ENCODE measurements around the gene ALDH2.
"Not testable (repeated sequence)": the region's sequence is repeated elsewhere in the genome, so short reads cannot be mapped to it uniquely, and the experiment has no call there.

ALDH2 gene

GRCh38 chr12:111824312-111824711, 57.6 kb downstream of the ALDH2 start:
- DNase-seq (ENCODE audit: low read depth, low spot score); H3K4me1 ChIP-seq (ENCODE audit: control insufficient read depth, insufficient read depth, low read length); H3K36me3 ChIP-seq (ENCODE audit: control insufficient read depth, insufficient read depth, low read length); H3K4me3 ChIP-seq (ENCODE audit: low read length); H3K9me3 ChIP-seq (ENCODE audit: control insufficient read depth, insufficient read depth, low read length); H3K27ac ChIP-seq (ENCODE audit: low read length); H3K27me3 ChIP-seq (ENCODE audit: control insufficient read depth, insufficient read depth, low read length): not testable (repeated sequence)
- no CpG with 5 or more reads among the region's 4 CpGs for WGBS (ENCODE audit: insufficient coverage, insufficient read length)

- no CpG with 5 or more reads among the region's 5 CpGs for WGBS (ENCODE audit: insufficient coverage, insufficient read length)
Measured at GRCh38 chr12:111825509-111825908, 58.8 kb downstream of the ALDH2 start.

GRCh38 chr12:111826316-111826715, 59.6 kb downstream of the ALDH2 start:
- Histone ChIP-seq H3K4me3 (ENCODE audit: low read length) (no peak overlapping the region), H3K4me1 (ENCODE audit: control insufficient read depth, insufficient read depth, low read length) (no peaks in the 10 kb centered on the region), H3K27me3 (ENCODE audit: control insufficient read depth, insufficient read depth, low read length) (no peaks in the 10 kb centered on the region; the same call in 1 of the 2 replicates), H3K36me3 (ENCODE audit: control insufficient read depth, insufficient read depth, low read length) (no peaks in the 10 kb centered on the region), H3K27ac (ENCODE audit: low read length) (no peak overlapping the region), H3K9me3 (ENCODE audit: control insufficient read depth, insufficient read depth, low read length) (no peaks in the 10 kb centered on the region)
- no peak for DNase-seq (ENCODE audit: low read depth, low spot score)
- WGBS (ENCODE audit: insufficient coverage, insufficient read length): no CpG with 5 or more reads among the region's 3 CpGs

More at GRCh38 chr12:111825509-111825908, 58.8 kb downstream of the ALDH2 start:
- no peak for DNase-seq (ENCODE audit: low read depth, low spot score)
- Histone ChIP-seq H3K4me3 (ENCODE audit: low read length) (no peak overlapping the region), H3K9me3 (ENCODE audit: control insufficient read depth, insufficient read depth, low read length) (no peaks in the 10 kb centered on the region), H3K27ac (ENCODE audit: low read length) (no peak overlapping the region), H3K4me1 (ENCODE audit: control insufficient read depth, insufficient read depth, low read length) (no peaks in the 10 kb centered on the region), H3K27me3 (ENCODE audit: control insufficient read depth, insufficient read depth, low read length) (no peaks in the 10 kb centered on the region; the same call in 1 of the 2 replicates), H3K36me3 (ENCODE audit: control insufficient read depth, insufficient read depth, low read length) (no peaks in the 10 kb centered on the region)

- no peaks in the 10 kb centered on the region for H3K36me3 ChIP-seq (ENCODE audit: control insufficient read depth, insufficient read depth, low read length)
- H3K4me3 ChIP-seq (ENCODE audit: low read length): no peak overlapping the region
- no peaks in the 10 kb centered on the region for H3K9me3 ChIP-seq (ENCODE audit: control insufficient read depth, insufficient read depth, low read length)
- H3K4me1 ChIP-seq (ENCODE audit: control insufficient read depth, insufficient read depth, low read length): no peaks in the 10 kb centered on the region
- DNase-seq (ENCODE audit: low read depth, low spot score): no peak
- no peak overlapping the region for H3K27ac ChIP-seq (ENCODE audit: low read length)
- WGBS (ENCODE audit: insufficient coverage, insufficient read length): no CpG with 5 or more reads among the region's 2 CpGs
- no peaks in the 10 kb centered on the region; the same call in 1 of the 2 replicates for H3K27me3 ChIP-seq (ENCODE audit: control insufficient read depth, insufficient read depth, low read length)
Measured at GRCh38 chr12:111826992-111827391, 60.3 kb downstream of the ALDH2 start.

- no peak overlapping the region for H3K27ac ChIP-seq (ENCODE audit: low read length)
- no peak overlapping the region for H3K4me3 ChIP-seq (ENCODE audit: low read length)
- no peak for DNase-seq (ENCODE audit: low read depth, low spot score)
- H3K4me1 ChIP-seq (ENCODE audit: control insufficient read depth, insufficient read depth, low read length): no peaks in the 10 kb centered on the region
- H3K36me3 ChIP-seq (ENCODE audit: control insufficient read depth, insufficient read depth, low read length): no peaks in the 10 kb centered on the region
- H3K9me3 ChIP-seq (ENCODE audit: control insufficient read depth, insufficient read depth, low read length): no peaks in the 10 kb centered on the region
- WGBS (ENCODE audit: insufficient coverage, insufficient read length): no CpG with 5 or more reads among the region's 4 CpGs
- H3K27me3 ChIP-seq (ENCODE audit: control insufficient read depth, insufficient read depth, low read length): no peaks in the 10 kb centered on the region; the same call in 1 of the 2 replicates
Measured at GRCh38 chr12:111827907-111828306, 61.2 kb downstream of the ALDH2 start.

GRCh38 chr12:111828338-111828979, 61.7 kb downstream of the ALDH2 start:
- no CpG with 5 or more reads among the region's 8 CpGs for WGBS (ENCODE audit: insufficient coverage, insufficient read length)
- DNase-seq (ENCODE audit: low read depth, low spot score): no peak
- Histone ChIP-seq H3K27ac (ENCODE audit: low read length) (no peak overlapping the region), H3K36me3 (ENCODE audit: control insufficient read depth, insufficient read depth, low read length) (no peaks in the 10 kb centered on the region), H3K9me3 (ENCODE audit: control insufficient read depth, insufficient read depth, low read length) (no peaks in the 10 kb centered on the region), H3K4me3 (ENCODE audit: low read length) (no peak overlapping the region), H3K27me3 (ENCODE audit: control insufficient read depth, insufficient read depth, low read length) (no peaks in the 10 kb centered on the region; the same call in 1 of the 2 replicates), H3K4me1 (ENCODE audit: control insufficient read depth, insufficient read depth, low read length) (no peaks in the 10 kb centered on the region)

GRCh38 chr12:111829635-111830034, 62.9 kb downstream of the ALDH2 start:
- DNase-seq (ENCODE audit: low read depth, low spot score); H3K36me3 ChIP-seq (ENCODE audit: control insufficient read depth, insufficient read depth, low read length); H3K27ac ChIP-seq (ENCODE audit: low read length); H3K4me3 ChIP-seq (ENCODE audit: low read length); H3K4me1 ChIP-seq (ENCODE audit: control insufficient read depth, insufficient read depth, low read length); H3K9me3 ChIP-seq (ENCODE audit: control insufficient read depth, insufficient read depth, low read length); H3K27me3 ChIP-seq (ENCODE audit: control insufficient read depth, insufficient read depth, low read length): not testable (repeated sequence)
- WGBS (ENCODE audit: insufficient coverage, insufficient read length): no CpG with 5 or more reads among the region's 3 CpGs

GRCh38 chr12:111834740-111835386, 68.1 kb downstream of the ALDH2 start:
- no CpG with 5 or more reads among the region's 22 CpGs for WGBS (ENCODE audit: insufficient coverage, insufficient read length)
- not testable (repeated sequence) for H3K36me3 ChIP-seq (ENCODE audit: control insufficient read depth, insufficient read depth, low read length); DNase-seq (ENCODE audit: low read depth, low spot score); H3K27ac ChIP-seq (ENCODE audit: low read length); H3K27me3 ChIP-seq (ENCODE audit: control insufficient read depth, insufficient read depth, low read length); H3K4me3 ChIP-seq (ENCODE audit: low read length); H3K9me3 ChIP-seq (ENCODE audit: control insufficient read depth, insufficient read depth, low read length); H3K4me1 ChIP-seq (ENCODE audit: control insufficient read depth, insufficient read depth, low read length)

GRCh38 chr12:111835531-111836181, 68.9 kb downstream of the ALDH2 start:
- not testable (repeated sequence) for H3K36me3 ChIP-seq (ENCODE audit: control insufficient read depth, insufficient read depth, low read length); DNase-seq (ENCODE audit: low read depth, low spot score); H3K4me1 ChIP-seq (ENCODE audit: control insufficient read depth, insufficient read depth, low read length); H3K4me3 ChIP-seq (ENCODE audit: low read length); H3K9me3 ChIP-seq (ENCODE audit: control insufficient read depth, insufficient read depth, low read length); H3K27me3 ChIP-seq (ENCODE audit: control insufficient read depth, insufficient read depth, low read length); H3K27ac ChIP-seq (ENCODE audit: low read length)
- WGBS (ENCODE audit: insufficient coverage, insufficient read length): no CpG with 5 or more reads among the region's 28 CpGs

- Histone ChIP-seq H3K36me3 (ENCODE audit: control insufficient read depth, insufficient read depth, low read length) (no peaks in the 10 kb centered on the region), H3K4me3 (ENCODE audit: low read length) (no peak overlapping the region), H3K9me3 (ENCODE audit: control insufficient read depth, insufficient read depth, low read length) (no peaks in the 10 kb centered on the region), H3K27me3 (ENCODE audit: control insufficient read depth, insufficient read depth, low read length) (no peaks in the 10 kb centered on the region), H3K4me1 (ENCODE audit: control insufficient read depth, insufficient read depth, low read length) (no peaks in the 10 kb centered on the region), H3K27ac (ENCODE audit: low read length) (no peak overlapping the region)
- no CpG with 5 or more reads among the region's 3 CpGs for WGBS (ENCODE audit: insufficient coverage, insufficient read length)
- DNase-seq (ENCODE audit: low read depth, low spot score): no peak
Measured at GRCh38 chr12:111838353-111838752, 71.6 kb downstream of the ALDH2 start.
